Measurements from ENCODE around the gene FNIP2. TPM values are rescaled to one million over a fixed set of nuclear protein-coding genes. Genes with fewer than 3 reads are reported as not detected.

Gene FNIP2
- total RNA-seq, 1 experiment from 2014 or later = 16.1 TPM

GRCh38 chr4:158903079-158903456 lies 134.2 kb downstream of the FNIP2 start:
- no peak for DNase-seq (ENCODE audit: low spot score)
- Histone ChIP-seq H3K9me3 (ENCODE audit: low read depth, low read length, poor library complexity, severe bottlenecking) (no peaks in the 10 kb centered on the region), H3K27ac (ENCODE audit: low read depth, low read length, poor library complexity, severe bottlenecking) (no peak overlapping the region), H3K36me3 (ENCODE audit: insufficient read depth, low read length, poor library complexity, severe bottlenecking) (no peaks in the 10 kb centered on the region), H3K4me1 (ENCODE audit: insufficient read depth, low read length, poor library complexity, severe bottlenecking) (no peaks in the 10 kb centered on the region), H3K27me3 (replicated peaks; ENCODE audit: insufficient read depth, low read depth, low read length, poor library complexity) (no peaks in the 10 kb centered on the region), H3K4me3 (ENCODE audit: low read depth, low read length, poor library complexity, severe bottlenecking) (no peak overlapping the region)
- no TSS peak for BruUV-seq (replicated peaks)
- ChIA-PET CTCF (no interaction called here), POLR2A (ENCODE audit: low non-redundant PET) (no interaction called here)
- intact Hi-C loops (cut with micrococcal nuclease; ENCODE audit: unreplicated experiment) = no loop called here
- no peak for TF ChIP-seq EZH2 (IDR thresholded peaks at IDR 0.05; ENCODE audit: borderline replicate concordance, low read depth, low read length, poor library complexity, severe bottlenecking)
- TF ChIP-seq, protein P1, sequence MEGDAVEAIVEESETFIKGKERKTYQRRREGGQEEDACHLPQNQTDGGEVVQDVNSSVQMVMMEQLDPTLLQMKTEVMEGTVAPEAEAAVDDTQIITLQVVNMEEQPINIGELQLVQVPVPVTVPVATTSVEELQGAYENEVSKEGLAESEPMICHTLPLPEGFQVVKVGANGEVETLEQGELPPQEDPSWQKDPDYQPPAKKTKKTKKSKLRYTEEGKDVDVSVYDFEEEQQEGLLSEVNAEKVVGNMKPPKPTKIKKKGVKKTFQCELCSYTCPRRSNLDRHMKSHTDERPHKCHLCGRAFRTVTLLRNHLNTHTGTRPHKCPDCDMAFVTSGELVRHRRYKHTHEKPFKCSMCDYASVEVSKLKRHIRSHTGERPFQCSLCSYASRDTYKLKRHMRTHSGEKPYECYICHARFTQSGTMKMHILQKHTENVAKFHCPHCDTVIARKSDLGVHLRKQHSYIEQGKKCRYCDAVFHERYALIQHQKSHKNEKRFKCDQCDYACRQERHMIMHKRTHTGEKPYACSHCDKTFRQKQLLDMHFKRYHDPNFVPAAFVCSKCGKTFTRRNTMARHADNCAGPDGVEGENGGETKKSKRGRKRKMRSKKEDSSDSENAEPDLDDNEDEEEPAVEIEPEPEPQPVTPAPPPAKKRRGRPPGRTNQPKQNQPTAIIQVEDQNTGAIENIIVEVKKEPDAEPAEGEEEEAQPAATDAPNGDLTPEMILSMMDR (conservative IDR thresholded peaks at IDR 0.05; ENCODE audit: low read depth, low read length) = no peak

- Histone ChIP-seq H3K4me3 (ENCODE audit: low read depth, low read length, poor library complexity, severe bottlenecking) (no peak overlapping the region), H3K27ac (ENCODE audit: low read depth, low read length, poor library complexity, severe bottlenecking) (no peak overlapping the region), H3K9me3 (ENCODE audit: low read depth, low read length, poor library complexity, severe bottlenecking) (no peaks in the 10 kb centered on the region), H3K4me1 (ENCODE audit: insufficient read depth, low read length, poor library complexity, severe bottlenecking) (no peaks in the 10 kb centered on the region), H3K36me3 (ENCODE audit: insufficient read depth, low read length, poor library complexity, severe bottlenecking) (no peaks in the 10 kb centered on the region), H3K27me3 (replicated peaks; ENCODE audit: insufficient read depth, low read depth, low read length, poor library complexity) (no peaks in the 10 kb centered on the region)
- no peak for DNase-seq (ENCODE audit: low spot score)
- TF ChIP-seq, protein P1 (conservative IDR thresholded peaks at IDR 0.05; ENCODE audit: low read depth, low read length) = no peak
- TF ChIP-seq EZH2 (IDR thresholded peaks at IDR 0.05; ENCODE audit: borderline replicate concordance, low read depth, low read length, poor library complexity, severe bottlenecking) = no peak
- ChIA-PET POLR2A (ENCODE audit: low non-redundant PET) (no interaction called here), CTCF (no interaction called here)
- intact Hi-C loops (cut with micrococcal nuclease; ENCODE audit: unreplicated experiment) = no loop called here
- no TSS peak for BruUV-seq (replicated peaks)
Measured at GRCh38 chr4:158903472-158904043, 134.7 kb downstream of the FNIP2 start.

DNA sequence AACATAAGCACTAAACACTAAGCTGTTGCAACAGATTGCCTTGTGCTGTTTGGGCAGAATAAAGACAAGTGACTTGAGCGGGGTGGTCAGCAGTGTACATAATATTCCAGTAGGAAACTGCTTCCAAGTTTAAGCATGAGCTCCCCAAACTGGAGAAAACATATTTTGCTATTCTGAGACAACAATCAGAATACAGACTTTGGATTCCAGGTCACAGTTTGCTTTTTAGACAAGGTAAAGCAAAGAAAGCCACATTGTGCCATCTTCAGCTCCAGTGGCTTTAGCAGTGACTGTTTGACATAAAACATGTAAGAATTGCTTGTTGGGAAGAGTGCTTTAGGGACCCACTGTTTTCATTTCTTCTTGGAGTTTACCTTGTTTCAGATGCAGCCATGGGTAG lies 136.0 kb downstream of the FNIP2 start:
- no peaks in the 10 kb centered on the region for H3K9me3 ChIP-seq (ENCODE audit: low read depth, low read length, poor library complexity, severe bottlenecking)
- H3K27ac ChIP-seq (ENCODE audit: low read depth, low read length, poor library complexity, severe bottlenecking) = no peak overlapping the region
- no peaks in the 10 kb centered on the region for H3K4me1 ChIP-seq (ENCODE audit: insufficient read depth, low read length, poor library complexity, severe bottlenecking)
- intact Hi-C loops (cut with micrococcal nuclease; ENCODE audit: unreplicated experiment) = no loop called here
- no peak for TF ChIP-seq EZH2 (IDR thresholded peaks at IDR 0.05; ENCODE audit: borderline replicate concordance, low read depth, low read length, poor library complexity, severe bottlenecking)
- TF ChIP-seq, protein P1 (conservative IDR thresholded peaks at IDR 0.05; ENCODE audit: low read depth, low read length) = no peak
- DNase-seq (ENCODE audit: low spot score) = no peak
- no TSS peak for BruUV-seq (replicated peaks)
- CTCF ChIA-PET = no interaction called here
- no peak overlapping the region for H3K4me3 ChIP-seq (ENCODE audit: low read depth, low read length, poor library complexity, severe bottlenecking)
- H3K27me3 ChIP-seq (replicated peaks; ENCODE audit: insufficient read depth, low read depth, low read length, poor library complexity) = no peaks in the 10 kb centered on the region
- POLR2A ChIA-PET (ENCODE audit: low non-redundant PET) = interaction anchor here (0.5 kb wide), 1 partner anchor 524 kb away, joined by 3 read pairs; no protein-coding TSS in a partner anchor
- no peaks in the 10 kb centered on the region for H3K36me3 ChIP-seq (ENCODE audit: insufficient read depth, low read length, poor library complexity, severe bottlenecking)

All from A673 (cell line).